IMR-90 (cell line): ENCODE results near the gene CRABP1. TPM values are rescaled to one million over a fixed set of nuclear protein-coding genes. Genes with fewer than 3 reads are reported as not detected.

Experiments
- ATAC-seq: fragments of 200-7000 bp; cut with Tn5 transposase; 2 replicates; pipeline ENCODE4 v1.9.1; 2020; ENCODE audit warnings: low read depth, mild to moderate bottlenecking, moderate library complexity
- BruUV-seq: library from RNA; stranded (reverse); fragments of 400-500 nt; replicated peaks from 2 replicates; lab custom pipeline; 2021; lab: Mats Ljungman, UMichigan
- CTCF ChIA-PET: fragments of 300-600 bp; formaldehyde crosslinking; extraction: SDS; loops from one replicate; lab custom pipeline; 2021; ENCODE audit warnings: antibody characterized with exemption; lab: Yijun Ruan, JAX
- POLR2A ChIA-PET: fragments of 300-600 bp; sonication (Branson Sonifier 250); formaldehyde crosslinking; loops from one replicate; lab custom pipeline; 2022; ENCODE audit warnings: antibody characterized with exemption; ENCODE audit not compliant: unreplicated experiment; lab: Charles Lee
- DNase-seq: peaks from one replicate; pipeline ENCODE4 v3.0.0; 2013
- H2AFZ ChIP-seq: replicated peaks from 2 replicates; pipeline ENCODE3; 2013; ENCODE audit warnings: low read length, mild to moderate bottlenecking; ENCODE audit not compliant: poor library complexity
- H2AK5ac ChIP-seq: 2 replicates; pipeline ENCODE4 v1.6.1; 2013; ENCODE audit warnings: low read depth, low read length, inconsistent platforms
- H2AK9ac ChIP-seq: replicated peaks from 2 replicates; pipeline ENCODE3; 2013; ENCODE audit warnings: mild to moderate bottlenecking, low read depth, low read length, moderate library complexity; ENCODE audit not compliant: poor library complexity
- H2BK120ac ChIP-seq: 2 replicates; pipeline ENCODE4 v1.6.1; 2013; ENCODE audit warnings: low read depth, low read length, inconsistent platforms
- H2BK15ac ChIP-seq: 3 replicates; pipeline ENCODE4 v1.6.1; 2013; ENCODE audit warnings: low read depth, low read length, inconsistent platforms
- H2BK20ac ChIP-seq: 2 replicates; pipeline ENCODE4 v1.6.1; 2013; ENCODE audit warnings: low read depth, mild to moderate bottlenecking, inconsistent platforms, low read length, moderate library complexity
- H2BK5ac ChIP-seq: 2 replicates; pipeline ENCODE4 v1.6.1; 2013; ENCODE audit warnings: mild to moderate bottlenecking, low read depth, low read length, inconsistent platforms; ENCODE audit not compliant: poor library complexity, severe bottlenecking
- H3K14ac ChIP-seq: replicated peaks from 2 replicates; pipeline ENCODE4 v1.6.1; 2013; ENCODE audit warnings: low read depth, low read length, inconsistent platforms
- H3K18ac ChIP-seq: 2 replicates; pipeline ENCODE4 v1.6.1; 2013; ENCODE audit warnings: low read depth, low read length, control low read depth
- H3K23ac ChIP-seq: 2 replicates; pipeline ENCODE4 v1.6.1; 2013; ENCODE audit warnings: low read depth, low read length, inconsistent platforms
- H3K27ac ChIP-seq: 2 replicates; pipeline ENCODE4 v1.5.1; 2013; ENCODE audit warnings: mild to moderate bottlenecking, control low read depth, low read length; ENCODE audit not compliant: insufficient read depth
- H3K27me3 ChIP-seq: 2 replicates; pipeline ENCODE4 v1.6.1; 2013; ENCODE audit warnings: low read length; ENCODE audit not compliant: control insufficient read depth, insufficient read depth
- H3K36me3 ChIP-seq: 2 replicates; pipeline ENCODE4 v1.6.1; 2013; ENCODE audit warnings: low read length, mixed read lengths; ENCODE audit not compliant: control insufficient read depth, insufficient read depth
- H3K4ac ChIP-seq: 2 replicates; pipeline ENCODE4 v1.6.1; 2013; ENCODE audit warnings: low read depth, low read length, inconsistent platforms
- H3K4me1 ChIP-seq: 2 replicates; pipeline ENCODE4 v1.6.1; 2013; ENCODE audit warnings: low read length, mixed read lengths; ENCODE audit not compliant: control insufficient read depth, insufficient read depth
- H3K4me2 ChIP-seq: 2 replicates; pipeline ENCODE4 v1.6.1; 2013; ENCODE audit warnings: low read depth, mild to moderate bottlenecking, control low read depth, low read length, moderate library complexity
- H3K4me3 ChIP-seq: 2 replicates; pipeline ENCODE4 v1.5.1; 2013; ENCODE audit warnings: low read depth, mild to moderate bottlenecking, control low read depth, low read length, moderate library complexity; ENCODE audit not compliant: insufficient read depth
- H3K56ac ChIP-seq: 2 replicates; pipeline ENCODE4 v1.6.1; 2013; ENCODE audit warnings: low read length, inconsistent platforms; ENCODE audit not compliant: insufficient read depth; ENCODE audit errors: extremely low read depth
- H3K79me1 ChIP-seq, 2 experiments: 2 replicates each; pipeline ENCODE4 v1.6.1; 2013; ENCODE audit warnings: low read length in 2 of 2, inconsistent platforms in 1 of 2, low read depth in 1 of 2
- H3K9ac ChIP-seq: 2 replicates; pipeline ENCODE4 v1.6.1; 2013; ENCODE audit warnings: low read depth, low read length, control low read depth
- H3K9me1 ChIP-seq: 2 replicates; pipeline ENCODE4 v1.6.1; 2013; ENCODE audit warnings: low read length, inconsistent platforms; ENCODE audit not compliant: insufficient read depth
- H3K9me3 ChIP-seq: 2 replicates; pipeline ENCODE4 v1.6.1; 2013; ENCODE audit warnings: low read length; ENCODE audit not compliant: control insufficient read depth, insufficient read depth
- H4K20me1 ChIP-seq: 2 replicates; pipeline ENCODE4 v1.6.1; 2013; ENCODE audit warnings: low read length, inconsistent platforms; ENCODE audit not compliant: insufficient read depth
- H4K5ac ChIP-seq: 2 replicates; pipeline ENCODE4 v1.6.1; 2013; ENCODE audit warnings: mild to moderate bottlenecking, low read depth, low read length, control low read depth
- H4K8ac ChIP-seq, 2 experiments: 2 replicates each; pipeline ENCODE4 v1.6.1; 2013; ENCODE audit warnings: low read depth in 2 of 2, low read length in 2 of 2, control low read depth in 1 of 2, inconsistent platforms in 1 of 2
- H4K91ac ChIP-seq: 2 replicates; pipeline ENCODE4 v1.6.1; 2013; ENCODE audit warnings: low read depth, low read length, inconsistent platforms; ENCODE audit not compliant: insufficient read depth
- BHLHE40 ChIP-seq: fragments of 150-350 bp; IDR thresholded peaks from 2 replicates; pipeline ENCODE4 v1.6.1; 2016; ENCODE audit warnings: mild to moderate bottlenecking, low read depth, low read length
- CEBPB ChIP-seq: IDR thresholded peaks from 2 replicates; pipeline ENCODE4 v1.6.1; 2012; ENCODE audit warnings: low read depth, low read length, improper control_type of control experiment
- CHD1 ChIP-seq: IDR thresholded peaks from 2 replicates; pipeline ENCODE4 v1.6.1; 2012; ENCODE audit warnings: low read depth, low read length, improper control_type of control experiment
- CTCF ChIP-seq: conservative IDR thresholded peaks from 2 replicates; pipeline ENCODE4 v1.5.1; 2012; ENCODE audit warnings: mild to moderate bottlenecking, low read depth, low read length, improper control_type of control experiment
- ELK1 ChIP-seq: fragments of 150-350 bp; IDR thresholded peaks from 2 replicates; pipeline ENCODE4 v1.6.1; 2016; ENCODE audit warnings: low read depth, mild to moderate bottlenecking, low read length, moderate library complexity, borderline replicate concordance
- FOS ChIP-seq: fragments of 150-350 bp; IDR thresholded peaks from 2 replicates; pipeline ENCODE4 v1.6.1; 2016; ENCODE audit warnings: low read depth, low read length
- MAFK ChIP-seq: IDR thresholded peaks from 2 replicates; pipeline ENCODE4 v1.6.1; 2012; ENCODE audit warnings: low read depth, low read length, improper control_type of control experiment
- MAZ ChIP-seq: IDR thresholded peaks from 2 replicates; pipeline ENCODE4 v1.6.1; 2012; ENCODE audit warnings: low read depth, mild to moderate bottlenecking, low read length, improper control_type of control experiment, moderate library complexity, borderline replicate concordance
- MXI1 ChIP-seq: IDR thresholded peaks from 2 replicates; pipeline ENCODE4 v1.6.1; 2012; ENCODE audit warnings: low read depth, mild to moderate bottlenecking, low read length, moderate library complexity, borderline replicate concordance
- NFE2L2 ChIP-seq: fragments of 150-350 bp; IDR thresholded peaks from 2 replicates; pipeline ENCODE4 v1.6.1; 2016; ENCODE audit warnings: low read depth, mild to moderate bottlenecking, low read length
- POLR2A ChIP-seq: IDR thresholded peaks from 2 replicates; pipeline ENCODE4 v1.6.1; 2012; ENCODE audit warnings: mild to moderate bottlenecking, low read depth, low read length
- RAD21 ChIP-seq: IDR thresholded peaks from 2 replicates; pipeline ENCODE4 v1.6.1; 2012; ENCODE audit warnings: low read length, improper control_type of control experiment
- RCOR1 ChIP-seq: IDR thresholded peaks from 2 replicates; pipeline ENCODE4 v1.6.1; 2012; ENCODE audit warnings: mild to moderate bottlenecking, low read length, improper control_type of control experiment; ENCODE audit not compliant: insufficient replicate concordance
- RFX5 ChIP-seq: IDR thresholded peaks from 2 replicates; pipeline ENCODE4 v1.8.0; 2012; ENCODE audit warnings: low read depth, mild to moderate bottlenecking, low read length, moderate library complexity
- SMC3 ChIP-seq: fragments of 150-350 bp; IDR thresholded peaks from 2 replicates; pipeline ENCODE4 v1.6.1; 2016; ENCODE audit warnings: low read depth, mild to moderate bottlenecking, antibody characterized with exemption, low read length, moderate library complexity
- USF2 ChIP-seq: fragments of 150-350 bp; IDR thresholded peaks from 2 replicates; pipeline ENCODE4 v1.6.1; 2017; ENCODE audit warnings: mild to moderate bottlenecking, antibody characterized with exemption, low read length, low read depth
- WGBS, 2 experiments: methylation state at CpG; one replicate each; pipeline versions ENCODE4 v1.1.5 to v1.1.7; 2013; ENCODE audit warnings: missing lambda C conversion rate in 2 of 2; ENCODE audit not compliant: insufficient read length in 1 of 2; ENCODE audit errors: extremely low coverage in 2 of 2; 5-methylcytosine and 5-hydroxymethylcytosine counted together
- dilution Hi-C: fragments of 300-500 bp; cut with HindIII; formaldehyde crosslinking; loops from one replicate; pipeline ENCODE4 v1.14.3; 2018; ENCODE audit warnings: low sequenced_read_pairs; ENCODE audit not compliant: unreplicated experiment
- in situ Hi-C: fragments of 300-500 bp; cut with MboI; formaldehyde crosslinking; loops from 3 replicates; pipeline ENCODE4 v1.14.3; 2019; ENCODE audit warnings: low sequenced_read_pairs, inconsistent platforms, mixed read lengths
- intact Hi-C: fragments of 100-400 bp; cut with micrococcal nuclease; formaldehyde crosslinking; loops from 2 replicates; pipeline ENCODE4 v1.10.0; 2022
- polyA plus RNA-seq, 3 experiments: library from polyadenylated mRNA; depleted of rRNA; stranded (reverse); fragments of >200 nt; gene quantifications; 2 replicates each; pipeline ENCODE4 v1.2.3, GENCODE V29; 2012; ENCODE audit warnings: low replicate concordance in 1 of 3
- total RNA-seq: library from RNA; depleted of rRNA; stranded (reverse); fragments of >200 nt; gene quantifications from 2 replicates; pipeline ENCODE4 v1.2.3, GENCODE V29; 2012

The CRABP1 gene
- total and polyA plus RNA-seq, 2 of the 4 experiments (the other 2 are of a cell fraction) = not detected

- no peak overlapping the region for H3K18ac ChIP-seq
- intact Hi-C loops = no loop called here
- WGBS, 2 experiments = no CpG with 5 or more reads among the region's 2 CpGs
- ATAC-seq (no peak), DNase-seq (no peak)
- no peak overlapping the region for H2BK20ac ChIP-seq
- no peak overlapping the region for H4K8ac ChIP-seq
- no peaks in the 10 kb centered on the region for H4K20me1 ChIP-seq
- no peak overlapping the region for H3K9ac ChIP-seq
- dilution Hi-C loops = no loop called here
- no peak overlapping the region for H2AK9ac ChIP-seq
- H2BK120ac ChIP-seq = no peak overlapping the region
- CTCF ChIA-PET = no interaction called here
- H4K91ac ChIP-seq = no peak overlapping the region
- H2AFZ ChIP-seq = no peak overlapping the region
- H3K9me3 ChIP-seq = no peaks in the 10 kb centered on the region
- H3K56ac ChIP-seq = no peak overlapping the region
- H2BK5ac ChIP-seq = no peak overlapping the region
- H3K4ac ChIP-seq = no peak overlapping the region
- no peak overlapping the region for H3K23ac ChIP-seq
- peaks cover 39% of the 10 kb centered on the region for H3K36me3 ChIP-seq
- H4K5ac ChIP-seq = no peak overlapping the region
- peaks cover 12% of the 10 kb centered on the region for H3K9me1 ChIP-seq
- H3K79me1 ChIP-seq = peaks cover 10 to 34% of the 10 kb centered on the region in 2 experiments
- BruUV-seq = no TSS peak
- POLR2A ChIA-PET = no interaction called here
- no peak overlapping the region for H3K14ac ChIP-seq
- no peak overlapping the region for H3K27ac ChIP-seq
- no peak overlapping the region for H3K4me2 ChIP-seq
- no peak overlapping the region for H3K4me3 ChIP-seq
- H3K4me1 ChIP-seq = no peaks in the 10 kb centered on the region
- H3K27me3 ChIP-seq = no peaks in the 10 kb centered on the region
- in situ Hi-C loops = no loop called here
- TF ChIP-seq USF2 (no peak), SMC3 (no peak), ELK1 (no peak), NFE2L2 (no peak), BHLHE40 (no peak), MAZ (no peak), RCOR1 (no peak), FOS (no peak), MAFK (no peak), RAD21 (no peak), POLR2A (no peak), CTCF (no peak), CHD1 (no peak), MXI1 (no peak), RFX5 (no peak), CEBPB (no peak)
- no peak overlapping the region for H2AK5ac ChIP-seq
- no peak overlapping the region for H2BK15ac ChIP-seq
Measured at GRCh38 chr15:78291052-78291451, 49.1 kb upstream of the CRABP1 start.
